Adipocyte (in vitro differentiated cells): ENCODE data around the gene CALN1.

Source experiments
- DNase-seq: peaks from one replicate; pipeline ENCODE4 v3.0.0-alpha.2; 2015; ENCODE audit warnings: low read depth
- H3K27me3 ChIP-seq: replicated peaks from 2 replicates; pipeline ENCODE4 v1.7.0; 2013; ENCODE audit warnings: mild to moderate bottlenecking, low read length, moderate library complexity; ENCODE audit not compliant: control insufficient read depth, insufficient read depth
- H3K36me3 ChIP-seq: 2 replicates; pipeline ENCODE4 v1.7.0; 2013; ENCODE audit warnings: low read length, mild to moderate bottlenecking, moderate library complexity; ENCODE audit not compliant: control insufficient read depth, insufficient read depth, severe bottlenecking
- H3K4me1 ChIP-seq: 2 replicates; pipeline ENCODE4 v1.7.0; 2013; ENCODE audit warnings: mild to moderate bottlenecking, low read length, moderate library complexity; ENCODE audit not compliant: control insufficient read depth, insufficient read depth
- H3K4me3 ChIP-seq: 2 replicates; pipeline ENCODE4 v1.7.0; 2013; ENCODE audit warnings: mild to moderate bottlenecking, low read length, moderate library complexity
- H3K9ac ChIP-seq: 2 replicates; pipeline ENCODE4 v1.7.0; 2013; ENCODE audit warnings: mild to moderate bottlenecking, low read length, moderate library complexity
- H3K9me3 ChIP-seq: 2 replicates; pipeline ENCODE4 v1.7.0; 2013; ENCODE audit warnings: mild to moderate bottlenecking, low read length, moderate library complexity; ENCODE audit not compliant: control insufficient read depth

Gene CALN1

DNA sequence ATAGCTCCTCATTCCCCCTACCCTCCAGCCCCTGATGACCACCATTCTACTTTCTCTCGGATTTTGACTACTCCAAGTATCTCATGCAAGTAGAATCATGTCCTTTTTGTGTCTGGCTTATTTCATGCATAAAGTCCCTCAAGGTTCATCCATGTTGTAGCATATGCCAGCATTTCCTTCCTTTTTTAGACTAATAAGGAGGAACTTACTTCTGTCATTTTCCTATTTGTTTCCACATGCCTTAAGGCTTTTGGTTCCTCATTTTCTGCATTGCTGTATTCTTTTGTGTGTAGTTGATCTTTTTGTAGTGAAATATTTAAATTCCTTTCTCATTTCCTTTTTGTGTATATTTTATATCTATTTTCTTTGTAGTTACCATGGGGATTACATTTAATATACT is 376.9 kb downstream of the CALN1 start:
- no peaks in the 10 kb centered on the region for H3K27me3 ChIP-seq

DNA sequence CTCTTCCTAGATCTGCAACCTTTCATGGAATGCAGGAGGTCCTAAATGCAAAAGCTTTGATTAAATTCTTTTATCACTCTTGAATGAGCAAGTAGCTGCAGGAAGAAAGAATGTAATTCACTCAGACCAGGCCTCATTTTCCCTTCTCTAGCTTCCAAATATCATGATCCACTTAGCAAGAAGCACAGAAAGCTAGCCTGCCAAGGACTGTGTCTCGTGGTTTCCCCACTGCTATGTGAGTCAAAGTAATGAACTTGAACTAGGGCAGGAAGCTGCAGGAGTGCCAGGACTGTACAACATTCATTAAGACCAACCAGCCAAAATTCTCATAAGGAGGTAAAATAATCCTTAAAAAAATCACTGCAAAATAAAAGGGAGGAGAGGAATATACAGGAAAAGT is 379.2 kb downstream of the CALN1 start:
- Histone ChIP-seq H3K36me3 (no peaks in the 10 kb centered on the region), H3K9me3 (peaks cover 5% of the 10 kb centered on the region), H3K4me3 (no peak overlapping the region), H3K4me1 (no peaks in the 10 kb centered on the region), H3K9ac (no peak overlapping the region), H3K27me3 (no peaks in the 10 kb centered on the region)
- DNase-seq: no peak

More for the DNA sequence above, 376.9 kb downstream of the CALN1 start:
- Histone ChIP-seq H3K4me3 (no peak overlapping the region), H3K36me3 (no peaks in the 10 kb centered on the region), H3K9ac (no peak overlapping the region), H3K9me3 (peaks cover 5% of the 10 kb centered on the region), H3K4me1 (no peaks in the 10 kb centered on the region)
- DNase-seq: no peak

- H3K36me3 ChIP-seq: no peaks in the 10 kb centered on the region
- no peak overlapping the region for H3K9ac ChIP-seq
- DNase-seq: no peak
- no peaks in the 10 kb centered on the region for H3K27me3 ChIP-seq
- no peaks in the 10 kb centered on the region for H3K4me1 ChIP-seq
- no peak overlapping the region for H3K4me3 ChIP-seq
- peaks cover 2% of the 10 kb centered on the region for H3K9me3 ChIP-seq
Measured at GRCh38 chr7:72030994-72031667, 381.0 kb downstream of the CALN1 start.

DNA sequence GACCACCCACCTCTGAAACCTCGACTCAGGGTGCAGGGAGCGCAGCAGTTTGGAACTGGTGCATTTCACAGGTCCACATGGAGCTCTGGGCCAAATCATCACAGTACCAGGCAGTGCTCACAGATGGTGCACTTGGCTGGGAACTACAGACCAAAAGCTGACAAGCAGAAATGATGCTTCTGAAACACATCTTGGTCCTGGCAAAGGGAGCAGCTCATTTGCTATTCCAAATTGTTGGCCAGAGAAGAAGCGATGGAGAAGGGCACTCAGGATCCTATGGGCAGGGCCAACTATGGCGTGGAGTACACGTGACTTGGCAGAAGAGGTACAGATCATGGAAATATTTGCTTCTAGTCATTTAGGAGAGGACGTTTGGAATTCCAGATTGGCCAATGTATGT is 383.9 kb downstream of the CALN1 start:
- H3K4me1 ChIP-seq: no peaks in the 10 kb centered on the region
- no peaks in the 10 kb centered on the region for H3K9me3 ChIP-seq
- H3K4me3 ChIP-seq: no peak overlapping the region
- no peaks in the 10 kb centered on the region for H3K36me3 ChIP-seq
- H3K27me3 ChIP-seq: no peaks in the 10 kb centered on the region
- DNase-seq: no peak
- H3K9ac ChIP-seq: no peak overlapping the region

GRCh38 chr7:72025381-72025960 is 386.7 kb downstream of the CALN1 start:
- Histone ChIP-seq H3K9ac (no peak overlapping the region), H3K9me3 (peaks cover under 1% of the 10 kb centered on the region), H3K4me1 (no peaks in the 10 kb centered on the region), H3K4me3 (no peak overlapping the region), H3K27me3 (no peaks in the 10 kb centered on the region), H3K36me3 (no peaks in the 10 kb centered on the region)
- DNase-seq: no peak

GRCh38 chr7:72023926-72024325 is 388.2 kb downstream of the CALN1 start:
- no peaks in the 10 kb centered on the region for H3K4me1 ChIP-seq
- no peak overlapping the region for H3K4me3 ChIP-seq
- DNase-seq: no peak
- no peak overlapping the region for H3K9ac ChIP-seq
- no peaks in the 10 kb centered on the region for H3K27me3 ChIP-seq
- H3K9me3 ChIP-seq: peaks cover 11% of the 10 kb centered on the region
- no peaks in the 10 kb centered on the region for H3K36me3 ChIP-seq

DNA sequence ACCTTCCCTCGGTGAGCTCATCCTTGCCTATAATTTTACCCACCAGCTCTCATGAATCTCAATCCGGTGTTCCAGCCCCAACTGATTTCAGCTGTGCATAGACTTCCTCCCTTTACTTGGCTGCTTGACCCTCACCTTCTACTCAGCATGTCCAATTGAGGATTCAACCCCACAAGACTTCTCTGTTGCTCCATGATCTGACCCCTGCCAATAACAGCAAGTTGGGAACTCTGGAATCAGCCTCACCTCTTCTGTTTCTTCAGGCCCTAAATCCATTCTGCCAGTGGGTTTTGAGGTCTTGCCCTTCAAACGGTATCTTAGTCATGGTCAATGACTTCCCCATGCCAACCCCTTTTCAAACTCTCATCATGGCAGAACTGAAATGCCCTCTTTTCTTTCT is 390.4 kb downstream of the CALN1 start:
- no peak overlapping the region for H3K9ac ChIP-seq
- H3K9me3 ChIP-seq: peaks cover 11% of the 10 kb centered on the region
- H3K4me1 ChIP-seq: no peaks in the 10 kb centered on the region
- no peaks in the 10 kb centered on the region for H3K27me3 ChIP-seq
- no peaks in the 10 kb centered on the region for H3K36me3 ChIP-seq
- H3K4me3 ChIP-seq: no peak overlapping the region
- DNase-seq: no peak

GRCh38 chr7:72020311-72020710 is 391.8 kb downstream of the CALN1 start:
- Histone ChIP-seq H3K9ac (no peak overlapping the region), H3K9me3 (peaks cover 11% of the 10 kb centered on the region), H3K4me3 (no peak overlapping the region), H3K27me3 (no peaks in the 10 kb centered on the region), H3K36me3 (no peaks in the 10 kb centered on the region), H3K4me1 (no peaks in the 10 kb centered on the region)
- no peak for DNase-seq

GRCh38 chr7:72019436-72019835 is 392.7 kb downstream of the CALN1 start:
- H3K4me1 ChIP-seq: no peaks in the 10 kb centered on the region
- no peak for DNase-seq
- H3K9me3 ChIP-seq: peaks cover 11% of the 10 kb centered on the region
- no peaks in the 10 kb centered on the region for H3K27me3 ChIP-seq
- H3K4me3 ChIP-seq: no peak overlapping the region
- no peaks in the 10 kb centered on the region for H3K36me3 ChIP-seq
- H3K9ac ChIP-seq: no peak overlapping the region

DNA sequence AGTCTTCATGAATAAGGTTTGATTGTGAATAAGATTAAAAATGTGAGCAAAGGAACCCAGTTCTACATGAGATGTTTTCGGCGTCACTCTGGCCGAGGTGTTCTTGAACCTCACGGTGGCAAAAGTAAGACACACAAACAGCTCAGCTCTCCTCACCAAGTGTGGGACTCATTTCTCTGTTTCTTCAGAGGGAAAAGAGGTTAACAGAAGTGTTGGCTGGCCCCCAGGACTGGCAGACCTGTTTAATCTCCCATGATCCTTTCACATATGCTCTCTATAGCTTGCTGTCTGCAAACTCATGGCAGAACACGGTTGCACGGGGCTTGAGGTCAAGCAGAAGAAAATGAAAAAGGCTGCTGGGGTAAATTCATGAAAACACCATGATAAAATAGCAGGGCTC is 394.4 kb downstream of the CALN1 start:
- H3K4me1 ChIP-seq: no peaks in the 10 kb centered on the region
- H3K9me3 ChIP-seq: peaks cover 11% of the 10 kb centered on the region
- H3K27me3 ChIP-seq: no peaks in the 10 kb centered on the region

GRCh38 chr7:72016574-72016973 is 395.6 kb downstream of the CALN1 start:
- no peak for DNase-seq
- H3K36me3 ChIP-seq: no peaks in the 10 kb centered on the region
- H3K4me3 ChIP-seq: no peak overlapping the region
- no peak overlapping the region for H3K9ac ChIP-seq
- peaks cover 11% of the 10 kb centered on the region for H3K9me3 ChIP-seq
- H3K27me3 ChIP-seq: no peaks in the 10 kb centered on the region
- no peaks in the 10 kb centered on the region for H3K4me1 ChIP-seq

More for the DNA sequence above, 394.4 kb downstream of the CALN1 start:
- DNase-seq: no peak
- no peak overlapping the region for H3K9ac ChIP-seq
- H3K4me3 ChIP-seq: no peak overlapping the region
- no peaks in the 10 kb centered on the region for H3K36me3 ChIP-seq

GRCh38 chr7:72015136-72015535 is 397.0 kb downstream of the CALN1 start:
- Histone ChIP-seq H3K4me1 (no peaks in the 10 kb centered on the region), H3K4me3 (no peak overlapping the region), H3K9me3 (peaks cover 6% of the 10 kb centered on the region), H3K27me3 (no peaks in the 10 kb centered on the region), H3K36me3 (no peaks in the 10 kb centered on the region), H3K9ac (no peak overlapping the region)
- no peak for DNase-seq
